GM23338 (cell line): ENCODE results near the gene JMJD1C.

Source experiments
- CTCF ChIP-seq, 2 experiments: fragments of 200-600 bp in 1 of 2; sonication (generic) in 1 of 2; conservative IDR thresholded peaks; 2 replicates each; pipeline versions ENCODE4 v1.5.1 to v1.6.1; 2016 to 2017; ENCODE audit warnings: antibody characterized with exemption in 2 of 2, low read depth in 2 of 2, mild to moderate bottlenecking in 2 of 2, moderate library complexity in 1 of 2
- ETS1 ChIP-seq: IDR thresholded peaks from 2 replicates; pipeline ENCODE4 v1.6.1; 2016; ENCODE audit warnings: antibody characterized with exemption
- EZH2 ChIP-seq: fragments of 200-600 bp; sonication (generic); IDR thresholded peaks from one replicate; pipeline ENCODE4 v1.8.0; 2017; ENCODE audit warnings: antibody characterized with exemption, mild to moderate bottlenecking, low read depth; ENCODE audit not compliant: unreplicated experiment
- EZH2phosphoT487 ChIP-seq: fragments of 200-600 bp; sonication (generic); IDR thresholded peaks from one replicate; pipeline ENCODE4 v1.8.1; 2018; ENCODE audit warnings: antibody characterized with exemption; ENCODE audit not compliant: unreplicated experiment
- POLR2AphosphoS5 ChIP-seq: IDR thresholded peaks from 2 replicates; pipeline ENCODE4 v1.6.1; 2016; ENCODE audit warnings: antibody characterized with exemption, low read depth
- REST ChIP-seq: IDR thresholded peaks from one replicate; pipeline ENCODE4 v1.6.1; 2018; ENCODE audit warnings: antibody characterized with exemption; ENCODE audit not compliant: unreplicated experiment
- ZNF114 ChIP-seq: fragments of 250-450 bp; sonication (Bioruptor Pico); IDR thresholded peaks from 2 replicates; pipeline ENCODE4 v1.5.0; 2020; ENCODE audit warnings: mild to moderate bottlenecking, moderate library complexity

- no peak for TF ChIP-seq CTCF (conservative IDR thresholded peaks at IDR 0.05; ENCODE audit: low read depth in 2 of 2)
- no peak for TF ChIP-seq EZH2
- TF ChIP-seq EZH2phosphoT487 = no peak
- no peak for TF ChIP-seq POLR2AphosphoS5
- TF ChIP-seq ZNF114 = no peak
- no peak for TF ChIP-seq ETS1
- no peak for TF ChIP-seq REST
These were observed 335.9 kb downstream of the JMJD1C start for GRCh38 chr10:63129888-63130287.
